Astrocyte (in vitro differentiated cells and primary cell): ENCODE data around the gene HBS1L. TPM values are rescaled to one million over a fixed set of nuclear protein-coding genes. Genes with fewer than 3 reads are reported as not detected.

ENCODE experiments used
- DNase-seq: peaks from one replicate; pipeline ENCODE4 v3.0.0-alpha.2; 2010; ENCODE audit warnings: low read depth
- FAIRE-seq: peaks from 2 replicates; lab custom pipeline; 2011; peaks lifted over from hg19 to GRCh38; lab: Jason Lieb, UNC
- H2AFZ ChIP-seq: 2 replicates; pipeline ENCODE4 v1.6.0; 2012; ENCODE audit warnings: low read depth, low read length, inconsistent platforms
- H3K27ac ChIP-seq: 2 replicates; pipeline ENCODE4 v1.5.1; 2011; ENCODE audit warnings: low read depth, low read length, inconsistent platforms
- H3K27me3 ChIP-seq: 2 replicates; pipeline ENCODE4 v1.6.0; 2011; ENCODE audit warnings: low read length, inconsistent platforms; ENCODE audit not compliant: insufficient read depth
- H3K36me3 ChIP-seq: 2 replicates; pipeline ENCODE4 v1.5.1; 2011; ENCODE audit warnings: low read length, inconsistent platforms; ENCODE audit not compliant: insufficient read depth
- H3K4me1 ChIP-seq: 2 replicates; pipeline ENCODE4 v1.5.1; 2011; ENCODE audit warnings: low read length, inconsistent platforms; ENCODE audit not compliant: insufficient read depth
- H3K4me2 ChIP-seq: 2 replicates; pipeline ENCODE4 v1.6.0; 2012; ENCODE audit warnings: low read length, inconsistent platforms
- H3K4me3 ChIP-seq: 2 replicates; pipeline ENCODE4 v1.5.1; 2011; ENCODE audit warnings: low read depth, mild to moderate bottlenecking, low read length, inconsistent platforms; ENCODE audit not compliant: insufficient read depth
- H3K79me2 ChIP-seq: 2 replicates; pipeline ENCODE4 v1.6.0; 2012; ENCODE audit warnings: mild to moderate bottlenecking, low read length, inconsistent platforms; ENCODE audit not compliant: insufficient read depth
- H3K9ac ChIP-seq: 2 replicates; pipeline ENCODE4 v1.6.0; 2012; ENCODE audit warnings: mild to moderate bottlenecking, low read length, inconsistent platforms
- H3K9me3 ChIP-seq: 2 replicates; pipeline ENCODE4 v1.5.1; 2012; ENCODE audit warnings: low read depth, mild to moderate bottlenecking, low read length, inconsistent platforms; ENCODE audit not compliant: insufficient read depth
- H4K20me1 ChIP-seq: 2 replicates; pipeline ENCODE4 v1.6.0; 2012; ENCODE audit warnings: low read length, inconsistent platforms; ENCODE audit not compliant: insufficient read depth
- H3K27ac Mint-ChIP-seq: one replicate; pipeline ENCODE4 v1.8.0; 2021; ENCODE audit warnings: mild to moderate bottlenecking, mixed read lengths; ENCODE audit not compliant: unreplicated experiment
- H3K27me3 Mint-ChIP-seq: one replicate; pipeline ENCODE4 v1.8.0; 2021; ENCODE audit warnings: low read depth, mixed read lengths; ENCODE audit not compliant: unreplicated experiment
- H3K36me3 Mint-ChIP-seq: one replicate; pipeline ENCODE4 v1.8.0; 2021; ENCODE audit warnings: low read depth, mixed read lengths; ENCODE audit not compliant: unreplicated experiment
- H3K4me1 Mint-ChIP-seq: one replicate; pipeline ENCODE4 v1.8.0; 2021; ENCODE audit warnings: low read depth, mixed read lengths; ENCODE audit not compliant: unreplicated experiment
- H3K4me3 Mint-ChIP-seq: one replicate; pipeline ENCODE4 v1.8.0; 2021; ENCODE audit warnings: mild to moderate bottlenecking, moderate library complexity, mixed read lengths; ENCODE audit not compliant: unreplicated experiment
- H3K9me3 Mint-ChIP-seq: one replicate; pipeline ENCODE4 v1.8.0; 2021; ENCODE audit warnings: mild to moderate bottlenecking, mixed read lengths; ENCODE audit not compliant: unreplicated experiment
- CTCF ChIP-seq: IDR thresholded peaks from 2 replicates; pipeline ENCODE4 v1.5.1; 2011; ENCODE audit warnings: low read depth, mild to moderate bottlenecking, inconsistent platforms, low read length, moderate library complexity; ENCODE audit not compliant: insufficient read depth
- EZH2 ChIP-seq: IDR thresholded peaks from 2 replicates; pipeline ENCODE4 v1.6.1; 2012; ENCODE audit warnings: mild to moderate bottlenecking, low read length, inconsistent platforms; ENCODE audit not compliant: insufficient read depth
- total RNA-seq: library from RNA; stranded (reverse); gene quantifications from 2 replicates; pipeline ENCODE4 v1.2.1, GENCODE V29; 2021

Gene HBS1L
- total RNA-seq, 1 donor from 2014 or later: 87.8 TPM

GRCh38 chr6:135056632-135057031 is 2.0 kb upstream of the HBS1L start:
- Mint-ChIP-seq H3K27me3 (no peaks in the 10 kb centered on the region), H3K4me3 (no peak overlapping the region), H3K36me3 (no peaks in the 10 kb centered on the region), H3K27ac (no peak overlapping the region), H3K9me3 (no peaks in the 10 kb centered on the region), H3K4me1 (peaks cover 3% of the 10 kb centered on the region)
- Histone ChIP-seq H3K79me2 (peaks cover 30% of the 10 kb centered on the region), H3K4me1 (peaks cover 8% of the 10 kb centered on the region), H3K27ac (no peak overlapping the region), H3K4me2 (no peak overlapping the region), H3K4me3 (no peak overlapping the region), H3K9me3 (no peaks in the 10 kb centered on the region), H3K36me3 (peaks cover under 1% of the 10 kb centered on the region), H3K9ac (no peak overlapping the region), H3K27me3 (peaks cover 10% of the 10 kb centered on the region), H2AFZ (no peak overlapping the region), H4K20me1 (peaks cover 10% of the 10 kb centered on the region)
- no peak for TF ChIP-seq CTCF
- TF ChIP-seq EZH2: no peak
- FAIRE-seq (no peak), DNase-seq (no peak)

- Histone ChIP-seq H4K20me1 (peaks cover 21% of the 10 kb centered on the region), H3K27ac (peak overlapping the region; percentile 95), H3K36me3 (peaks cover 6% of the 10 kb centered on the region), H3K4me2 (peak overlapping the region; percentile 95), H3K79me2 (peaks cover 52% of the 10 kb centered on the region), H3K4me3 (peak overlapping the region; percentile 99), H3K9ac (peak overlapping the region; percentile 99), H3K9me3 (no peaks in the 10 kb centered on the region), H3K27me3 (no peaks in the 10 kb centered on the region), H2AFZ (peak overlapping the region; percentile 97), H3K4me1 (peaks cover 8% of the 10 kb centered on the region)
- FAIRE-seq: no peak
- Mint-ChIP-seq H3K27me3 (no peaks in the 10 kb centered on the region), H3K4me3 (peak overlapping the region; percentile 97), H3K9me3 (no peaks in the 10 kb centered on the region), H3K27ac (peak overlapping the region; percentile 90), H3K4me1 (peaks cover 3% of the 10 kb centered on the region), H3K36me3 (no peaks in the 10 kb centered on the region)
- DNase-seq: no peak
- TF ChIP-seq EZH2 (no peak), CTCF (no peak)
These were observed 425 bp downstream of the HBS1L start for GRCh38 chr6:135054226-135054568.

GRCh38 chr6:135053406-135053805 is 1.2 kb downstream of the HBS1L start:
- TF ChIP-seq CTCF (no peak), EZH2 (no peak)
- Mint-ChIP-seq H3K27me3 (no peaks in the 10 kb centered on the region), H3K27ac (peak overlapping the region; percentile 6), H3K36me3 (no peaks in the 10 kb centered on the region), H3K4me3 (peak overlapping the region; percentile 97), H3K4me1 (peaks cover 3% of the 10 kb centered on the region), H3K9me3 (no peaks in the 10 kb centered on the region)
- peak overlapping the region; percentile 99 for H3K4me3 ChIP-seq
- peaks cover 29% of the 10 kb centered on the region for H4K20me1 ChIP-seq
- DNase-seq: no peak
- H3K4me2 ChIP-seq: peak overlapping the region; percentile 95
- H3K27me3 ChIP-seq: no peaks in the 10 kb centered on the region
- no peak overlapping the region for H3K27ac ChIP-seq
- H3K4me1 ChIP-seq: peaks cover 8% of the 10 kb centered on the region
- peak overlapping the region; percentile 99 for H3K9ac ChIP-seq
- H3K36me3 ChIP-seq: peaks cover 6% of the 10 kb centered on the region
- H2AFZ ChIP-seq: no peak overlapping the region
- FAIRE-seq: no peak
- H3K9me3 ChIP-seq: no peaks in the 10 kb centered on the region
- peaks cover 60% of the 10 kb centered on the region for H3K79me2 ChIP-seq
